GM21367 (cell line): Measurements from ENCODE around the gene XPO4.
"Not testable (repeated sequence)": the region's sequence is repeated elsewhere in the genome, so short reads cannot be mapped to it uniquely, and the experiment has no call there.

Source experiments
- ATAC-seq: cut with Tn5 transposase; IDR thresholded peaks from one replicate; pipeline ENCODE4 v1.9.1; 2021; ENCODE audit not compliant: unreplicated experiment

Gene XPO4

DNA sequence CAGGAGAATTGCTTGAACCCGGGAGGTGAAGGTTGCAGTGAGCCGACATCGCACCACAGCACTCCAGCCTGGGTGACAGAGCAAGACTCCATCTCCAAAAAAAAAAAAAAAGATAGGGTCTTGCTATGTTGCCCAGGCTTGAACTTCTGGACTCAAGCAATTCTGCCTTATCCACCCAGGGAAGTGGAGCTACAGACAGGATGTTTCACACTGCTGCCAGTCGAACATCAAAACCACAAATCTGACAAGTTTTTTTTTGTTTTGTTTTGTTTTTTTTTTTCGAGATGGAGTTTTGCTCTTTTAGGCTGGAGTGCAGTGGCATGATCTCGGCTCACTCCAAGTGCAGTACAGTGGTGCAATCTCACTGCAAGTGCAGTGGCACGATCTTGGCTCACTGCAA lies 10.8 kb downstream of the XPO4 start:
- ATAC-seq = no peak

DNA sequence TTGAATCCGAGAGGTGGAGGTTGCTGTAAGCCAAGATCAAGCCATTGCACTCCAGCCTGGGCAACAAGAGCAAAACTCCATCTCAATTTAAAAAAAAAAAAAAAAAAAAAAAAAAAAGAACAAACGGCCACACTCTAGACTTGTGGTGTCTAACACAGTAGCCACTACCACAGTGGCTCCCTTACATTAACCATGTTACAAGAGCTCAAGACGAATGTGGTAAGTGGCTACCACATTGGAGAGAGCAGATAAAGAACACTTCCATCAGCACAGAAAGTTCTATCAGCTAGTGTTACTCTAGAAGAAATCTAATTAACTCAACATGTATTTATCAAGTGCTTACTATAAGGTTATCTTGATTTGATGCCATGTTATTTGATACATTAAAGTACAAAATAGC lies 11.5 kb downstream of the XPO4 start:
- ATAC-seq = no peak

GRCh38 chr13:20890540-20890939 lies 12.0 kb downstream of the XPO4 start:
- ATAC-seq = not testable (repeated sequence)

GRCh38 chr13:20882206-20882605 lies 20.3 kb downstream of the XPO4 start:
- no peak for ATAC-seq

DNA sequence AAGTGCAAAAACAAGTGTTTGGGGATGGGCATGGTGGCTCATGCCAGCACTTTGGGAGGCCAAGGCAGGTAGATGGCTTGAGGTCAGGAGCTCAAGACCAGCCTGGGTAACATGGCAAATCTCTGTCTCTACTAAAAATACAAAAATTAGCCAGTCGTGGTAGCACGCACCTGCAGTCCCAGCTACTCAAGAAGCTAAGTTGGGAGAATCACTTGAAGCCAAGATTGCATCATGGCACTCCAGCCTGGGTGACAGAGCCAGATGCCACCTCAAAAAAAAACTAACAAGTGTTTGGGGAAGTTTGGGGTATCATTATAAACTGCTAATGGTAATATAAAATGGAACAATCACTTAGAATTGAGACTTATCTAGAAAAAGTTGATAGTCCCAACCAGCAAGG lies 24.6 kb downstream of the XPO4 start:
- no peak for ATAC-seq

DNA sequence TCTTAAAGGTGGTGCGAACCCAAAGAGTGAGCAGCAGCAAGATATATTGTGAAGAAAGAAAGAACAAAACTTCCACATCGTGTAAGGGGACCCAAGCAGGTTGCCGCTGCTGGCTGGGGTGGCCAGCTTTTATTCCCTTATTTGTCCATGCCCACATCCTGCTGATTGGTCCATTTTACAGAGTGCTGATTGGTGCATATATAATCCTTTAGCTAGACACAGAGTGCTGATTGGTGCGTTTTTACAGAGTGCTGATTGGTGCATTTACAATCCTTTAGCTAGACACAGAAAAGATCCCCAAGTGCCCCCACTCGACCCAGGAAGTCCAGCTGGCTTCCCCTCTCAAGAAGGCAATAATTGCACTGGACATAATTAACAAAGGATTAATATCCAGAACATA lies 25.7 kb downstream of the XPO4 start:
- not testable (repeated sequence) for ATAC-seq

- ATAC-seq = not testable (repeated sequence)
Observed at GRCh38 chr13:20874439-20874838, 28.1 kb downstream of the XPO4 start.

- no peak for ATAC-seq
Observed at GRCh38 chr13:20873348-20873747, 29.2 kb downstream of the XPO4 start.

- no peak for ATAC-seq
Observed at GRCh38 chr13:20870829-20871228, 31.7 kb downstream of the XPO4 start.

DNA sequence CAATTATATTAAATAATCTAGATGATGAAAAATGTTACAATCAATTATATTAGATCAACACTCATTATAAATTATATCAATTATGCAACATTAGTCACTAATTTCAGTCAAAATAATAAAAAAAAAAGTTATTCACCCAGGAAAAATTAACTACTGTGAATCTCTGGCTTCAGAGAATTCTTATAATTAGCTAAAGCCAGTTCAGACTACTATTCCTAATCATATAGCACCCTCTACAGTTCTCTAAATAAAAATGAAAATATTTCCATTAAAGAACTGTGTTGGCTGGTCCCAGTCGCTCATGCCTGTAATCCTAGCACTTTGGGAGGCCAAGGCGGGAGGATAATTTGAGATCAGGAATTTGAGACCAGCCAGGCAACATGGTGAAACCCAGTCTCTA lies 33.0 kb downstream of the XPO4 start:
- no peak for ATAC-seq

DNA sequence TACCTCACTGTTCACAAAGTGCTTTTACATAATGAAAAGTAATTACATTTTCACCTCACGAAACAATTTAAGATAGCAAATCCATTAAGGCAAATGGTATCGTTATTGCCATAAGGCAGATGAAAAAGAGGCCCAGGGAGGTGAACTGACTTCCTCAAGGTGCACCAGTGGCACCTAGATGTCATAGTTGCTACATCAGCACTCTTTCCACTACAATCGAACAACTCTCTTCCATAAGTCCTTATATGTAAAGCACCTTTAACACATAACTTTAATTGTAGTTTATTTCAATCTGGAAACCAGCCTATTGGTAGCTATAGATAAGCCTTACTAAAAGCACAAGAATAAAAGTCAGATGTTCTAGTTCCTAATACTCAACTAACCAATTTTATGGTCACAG lies 35.1 kb downstream of the XPO4 start:
- ATAC-seq = no peak

GRCh38 chr13:20861666-20862065 lies 40.9 kb downstream of the XPO4 start:
- ATAC-seq = not testable (repeated sequence)

DNA sequence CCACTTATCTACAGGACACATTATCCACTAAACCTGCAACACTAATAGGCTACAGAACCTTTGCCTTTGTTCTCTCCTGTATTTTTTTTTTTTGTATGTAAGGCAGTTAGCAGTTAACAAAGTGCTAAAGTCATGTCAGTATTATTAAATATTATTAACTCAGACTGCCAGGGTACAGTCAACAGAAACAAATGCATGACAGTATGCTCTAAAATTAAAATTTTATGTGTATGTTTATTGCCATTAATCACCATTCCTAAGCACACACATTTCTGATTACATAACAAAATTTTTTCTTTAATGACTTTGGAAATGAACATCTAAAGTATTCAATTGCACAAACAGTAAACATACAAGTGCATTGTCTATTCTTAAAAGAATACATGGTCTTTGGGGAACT lies 41.7 kb downstream of the XPO4 start:
- no peak for ATAC-seq

GRCh38 chr13:20856650-20857049 lies 45.9 kb downstream of the XPO4 start:
- no peak for ATAC-seq

DNA sequence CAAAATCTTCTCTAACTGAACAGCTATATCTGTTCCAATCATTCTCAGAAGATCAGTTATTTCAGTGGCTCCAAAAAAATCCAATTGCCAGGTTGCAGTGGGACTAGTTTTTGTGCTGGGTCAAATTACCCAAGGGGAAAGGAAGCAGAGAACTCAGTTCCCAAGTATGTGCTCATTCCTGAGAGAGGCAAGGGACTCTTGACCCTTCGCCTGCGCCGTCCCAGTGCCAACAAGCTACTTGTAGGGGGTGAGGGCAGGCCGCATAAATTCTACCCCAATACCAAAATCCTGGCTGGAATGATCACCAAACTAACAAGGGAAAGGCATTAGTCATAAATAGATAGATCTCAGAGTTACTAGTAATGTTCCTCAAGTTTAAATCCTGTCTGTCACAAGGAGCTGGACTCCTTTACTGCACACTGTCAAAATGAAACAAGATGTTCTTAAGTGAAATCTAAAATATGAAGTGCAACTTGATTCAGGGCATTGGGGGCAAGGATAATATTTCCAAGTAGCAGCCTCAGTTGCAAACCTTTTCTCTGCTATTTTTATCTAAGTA lies 50.6 kb downstream of the XPO4 start:
- ATAC-seq = no peak

- ATAC-seq = no peak
Observed at GRCh38 chr13:20848944-20849343, 53.6 kb downstream of the XPO4 start.

GRCh38 chr13:20848203-20848602 lies 54.3 kb downstream of the XPO4 start:
- ATAC-seq = no peak

- ATAC-seq = no peak
Observed at GRCh38 chr13:20847296-20847695, 55.2 kb downstream of the XPO4 start.

- ATAC-seq = no peak
Observed at GRCh38 chr13:20843166-20843565, 59.4 kb downstream of the XPO4 start.

GRCh38 chr13:20840568-20840967 lies 62.0 kb downstream of the XPO4 start:
- no peak for ATAC-seq

- no peak for ATAC-seq
Observed at GRCh38 chr13:20833900-20834679, 68.5 kb downstream of the XPO4 start.

DNA sequence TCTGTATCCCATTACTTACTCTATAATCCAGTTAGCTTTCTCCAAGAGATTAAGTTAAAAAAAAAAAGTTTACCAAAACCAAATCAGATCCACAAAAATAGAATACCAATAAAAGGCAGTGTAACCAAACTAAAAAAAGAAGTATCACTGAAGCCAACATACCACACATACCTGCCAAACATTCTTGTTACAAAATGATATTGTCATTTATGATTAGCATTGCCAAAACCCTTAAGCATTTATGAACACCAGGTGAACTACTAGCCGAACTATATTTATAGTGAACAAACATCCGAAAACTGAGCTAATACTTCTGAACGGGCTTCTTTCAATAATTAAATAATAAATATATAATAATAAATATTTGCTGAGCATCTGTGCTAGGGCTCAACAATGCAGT lies 69.7 kb downstream of the XPO4 start:
- ATAC-seq = no peak

DNA sequence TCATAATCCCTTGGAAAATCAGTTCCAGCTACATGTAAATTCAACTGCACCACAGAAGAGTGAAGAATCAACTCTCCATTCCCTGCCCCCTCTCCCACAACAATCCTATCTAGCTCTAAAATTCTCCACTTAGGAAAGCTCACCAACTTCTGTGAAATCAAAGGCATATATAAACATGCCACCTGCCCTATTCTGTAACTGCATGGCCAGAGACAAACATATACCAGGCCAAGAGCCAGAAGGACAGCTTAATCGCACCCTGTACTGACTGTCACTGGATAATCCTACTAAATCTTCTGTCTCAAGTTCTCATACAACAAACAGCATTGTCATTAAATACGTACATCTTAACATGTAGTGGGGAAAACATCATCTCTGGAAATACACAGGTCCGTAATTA lies 70.6 kb downstream of the XPO4 start:
- ATAC-seq = no peak
